Non-pigmented ciliary epithelial cell (primary cell): ENCODE measurements around the gene NCOA1.
"Not testable (repeated sequence)": the region's sequence is repeated elsewhere in the genome, so short reads cannot be mapped to it uniquely, and the experiment has no call there.

ENCODE experiments used
- DNase-seq: peaks from one replicate; pipeline ENCODE4 v3.0.0-alpha.2; 2010; ENCODE audit warnings: low read depth

The NCOA1 gene

GRCh38 chr2:24507549-24507948, 16.5 kb downstream of the NCOA1 start:
- no peak for DNase-seq

DNA sequence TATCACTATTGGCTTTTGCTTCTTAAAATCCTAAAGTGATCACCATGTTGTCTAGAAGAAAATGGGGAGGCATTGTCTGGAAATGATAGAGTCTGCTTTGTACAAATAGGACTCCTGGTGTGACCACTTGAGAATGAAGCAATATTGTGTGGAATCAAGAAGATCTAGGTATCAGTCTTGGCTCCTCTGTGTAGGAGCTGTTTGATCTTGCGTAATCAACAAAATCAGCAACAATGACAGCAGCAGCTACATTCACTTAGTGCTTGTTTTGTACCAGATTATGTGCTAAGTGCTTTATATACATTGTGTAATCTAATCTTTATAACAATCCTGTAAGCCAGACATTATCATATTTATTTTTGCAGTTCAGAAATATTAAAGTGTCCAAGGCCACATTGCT, 17.8 kb downstream of the NCOA1 start:
- no peak for DNase-seq

- no peak for DNase-seq
These were observed 18.4 kb downstream of the NCOA1 start for GRCh38 chr2:24509425-24509824.

GRCh38 chr2:24509840-24510239, 18.8 kb downstream of the NCOA1 start:
- DNase-seq: no peak

DNA sequence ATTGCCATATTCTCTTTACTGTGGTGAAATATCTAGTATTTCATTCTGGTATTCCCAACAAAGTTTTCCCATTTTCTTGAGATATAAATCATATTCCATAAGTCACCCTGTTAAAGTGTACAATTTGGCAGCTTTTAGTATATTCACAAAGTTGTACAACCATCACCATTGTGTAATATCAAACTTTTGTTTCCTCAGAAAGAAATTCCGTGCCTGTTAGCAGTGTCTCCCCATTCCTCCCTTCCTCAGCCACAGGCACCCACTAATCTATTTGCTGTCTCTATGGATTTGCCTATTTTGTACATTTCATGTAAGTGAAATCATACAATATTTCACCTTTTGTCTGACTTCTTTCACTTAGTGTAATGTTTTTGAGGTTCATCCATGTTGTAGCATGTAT, 19.7 kb downstream of the NCOA1 start:
- no peak for DNase-seq

- no peak for DNase-seq
These were observed 20.1 kb downstream of the NCOA1 start for GRCh38 chr2:24511198-24511597.

GRCh38 chr2:24511894-24512293, 20.8 kb downstream of the NCOA1 start:
- DNase-seq: no peak

DNA sequence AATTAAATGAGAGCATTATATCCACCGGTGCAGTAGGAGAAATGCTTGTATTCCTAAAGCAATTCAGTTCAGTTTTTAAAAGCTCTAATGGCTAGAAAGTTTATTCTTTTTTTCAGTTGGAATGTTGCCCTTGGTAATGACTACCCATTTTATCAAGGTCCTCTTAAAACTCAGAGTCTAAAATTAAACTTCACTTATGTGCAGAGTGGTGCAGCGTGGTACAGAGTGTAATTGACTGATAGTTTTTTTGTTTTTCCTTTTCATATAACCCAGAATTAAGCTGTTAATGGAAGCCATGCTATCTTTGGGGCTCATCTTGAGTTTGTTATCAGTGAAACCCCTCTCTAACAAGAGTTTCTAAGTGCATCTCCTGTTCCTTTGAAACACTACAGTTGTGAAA, 21.4 kb downstream of the NCOA1 start:
- DNase-seq: no peak

GRCh38 chr2:24512831-24513230, 21.8 kb downstream of the NCOA1 start:
- DNase-seq: no peak

DNA sequence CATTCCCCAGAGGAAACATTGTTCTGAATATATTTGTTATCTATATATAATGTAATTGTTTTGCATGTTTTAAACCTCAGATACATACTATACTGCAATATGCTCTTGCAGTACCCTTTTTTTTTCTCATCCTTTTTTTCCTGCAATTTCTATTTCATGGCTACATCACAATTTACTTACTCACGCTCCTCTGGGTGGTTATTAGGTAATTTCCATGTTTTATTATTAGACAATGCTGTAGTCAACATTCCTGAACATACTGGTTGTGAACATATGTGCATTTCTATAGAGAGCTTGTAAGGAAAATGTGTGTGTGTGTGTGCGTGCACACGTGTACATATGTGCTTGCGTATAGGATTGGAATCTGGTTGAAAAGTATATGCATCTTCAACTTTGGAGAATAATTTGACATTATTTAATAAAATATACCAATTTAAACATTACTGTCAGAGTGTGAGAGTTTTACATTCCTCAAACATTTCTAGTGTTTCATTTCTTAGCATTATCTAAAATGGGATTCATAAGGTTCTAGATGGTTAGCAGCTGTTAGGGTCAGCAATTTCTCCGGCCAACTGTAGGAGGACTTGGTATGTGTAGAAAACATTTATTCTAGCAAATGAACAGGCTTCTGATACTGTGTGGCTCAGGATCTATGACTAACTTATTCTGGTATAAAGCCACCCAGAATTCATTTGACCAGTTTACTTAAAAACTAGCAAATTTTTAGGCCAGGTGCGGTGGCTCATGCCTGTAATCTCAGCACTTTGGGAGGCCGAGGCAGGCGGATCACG, 22.4 kb downstream of the NCOA1 start:
- DNase-seq: no peak

- DNase-seq: no peak
These were observed 23.8 kb downstream of the NCOA1 start for GRCh38 chr2:24514820-24515219.

DNA sequence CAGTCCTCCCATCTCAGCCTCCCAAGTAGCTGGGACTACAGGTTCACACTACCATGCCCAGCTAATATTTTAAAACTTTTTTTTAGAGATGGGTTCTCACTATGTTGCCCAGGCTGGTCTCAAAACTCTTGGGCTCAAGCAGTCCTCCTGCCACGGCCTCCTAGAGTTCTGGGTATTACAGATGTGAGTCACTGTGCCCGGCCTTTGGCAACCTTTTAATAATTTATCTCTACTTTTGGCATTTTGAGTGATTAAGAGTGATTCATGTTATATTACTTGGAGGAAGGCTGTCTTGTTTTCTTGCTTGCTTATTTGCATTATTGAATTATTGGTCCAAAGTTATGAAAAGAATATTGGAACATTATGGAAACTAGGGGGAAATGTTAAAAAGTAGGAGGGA, 24.3 kb downstream of the NCOA1 start:
- DNase-seq: no peak

- no peak for DNase-seq
These were observed 24.8 kb downstream of the NCOA1 start for GRCh38 chr2:24515831-24516230.

- DNase-seq: no peak
These were observed 26.2 kb downstream of the NCOA1 start for GRCh38 chr2:24517247-24517646.

GRCh38 chr2:24520175-24520574, 29.1 kb downstream of the NCOA1 start:
- DNase-seq: no peak

GRCh38 chr2:24521162-24521857, 30.3 kb downstream of the NCOA1 start:
- no peak for DNase-seq

DNA sequence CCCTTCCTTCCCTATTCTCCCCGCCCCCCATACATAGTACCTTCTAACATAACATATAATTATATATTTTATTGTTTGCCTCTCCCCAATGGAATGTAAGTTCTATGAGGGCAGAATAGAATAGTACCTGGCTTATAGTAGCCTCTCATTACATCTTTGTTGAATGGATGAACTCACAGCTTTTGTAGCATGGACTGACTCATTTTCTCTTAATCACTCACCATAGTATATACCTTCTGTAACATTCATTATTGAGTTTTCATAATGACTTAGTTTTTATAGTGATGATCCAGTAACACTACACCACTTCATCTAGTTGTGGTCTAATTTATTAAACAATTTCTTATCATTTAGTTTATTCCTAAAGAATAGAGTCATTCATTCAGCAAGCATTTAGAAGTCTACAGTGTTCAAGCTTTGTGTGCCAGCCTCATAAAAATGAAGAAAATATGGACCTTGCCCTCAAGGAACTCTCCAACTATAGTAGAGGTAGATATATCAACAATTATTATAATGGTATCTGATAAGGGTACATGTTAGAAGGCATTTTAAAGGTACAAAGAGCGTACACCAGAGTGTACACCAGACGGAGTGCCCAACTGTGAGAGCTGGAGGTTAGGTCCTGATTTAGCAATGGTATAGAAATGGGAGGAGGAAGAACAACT, 31.1 kb downstream of the NCOA1 start:
- no peak for DNase-seq

DNA sequence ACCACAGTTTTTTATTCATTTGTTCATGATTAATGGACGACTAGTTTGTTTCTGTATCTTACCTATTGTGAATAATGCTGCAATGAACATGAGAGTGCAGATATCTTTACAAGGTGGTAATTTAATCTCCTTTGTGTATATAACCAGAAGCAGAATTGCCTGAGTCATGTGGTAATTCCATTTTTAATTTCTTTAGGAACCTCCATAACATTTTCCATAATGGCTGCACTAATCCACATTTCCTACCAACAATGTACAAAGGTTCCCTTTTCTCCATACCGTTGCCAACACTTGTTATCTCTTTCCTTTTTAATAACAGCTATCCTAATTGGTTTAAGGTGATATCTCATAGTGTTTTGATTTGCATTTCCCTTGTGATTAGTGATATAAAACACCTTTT, 36.5 kb downstream of the NCOA1 start:
- DNase-seq: no peak

DNA sequence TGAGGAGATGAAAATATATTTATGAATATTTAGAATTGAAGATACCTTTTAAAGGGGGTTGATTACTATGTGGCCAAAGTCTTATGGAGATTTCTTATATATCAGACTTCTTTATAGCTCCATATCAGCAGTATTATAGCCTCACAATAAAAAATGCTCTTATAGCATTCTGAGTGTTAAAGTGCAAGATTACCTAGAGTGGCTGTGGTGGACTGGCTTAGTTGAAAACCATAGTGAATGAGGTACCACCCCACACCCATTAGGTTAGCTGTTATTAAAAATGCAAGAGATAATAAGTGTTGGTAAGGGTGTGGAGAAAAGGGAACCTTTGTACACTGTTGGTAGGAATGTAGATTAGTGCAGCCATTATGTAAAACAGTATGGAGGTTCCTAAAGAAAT, 39.7 kb downstream of the NCOA1 start:
- DNase-seq: no peak

DNA sequence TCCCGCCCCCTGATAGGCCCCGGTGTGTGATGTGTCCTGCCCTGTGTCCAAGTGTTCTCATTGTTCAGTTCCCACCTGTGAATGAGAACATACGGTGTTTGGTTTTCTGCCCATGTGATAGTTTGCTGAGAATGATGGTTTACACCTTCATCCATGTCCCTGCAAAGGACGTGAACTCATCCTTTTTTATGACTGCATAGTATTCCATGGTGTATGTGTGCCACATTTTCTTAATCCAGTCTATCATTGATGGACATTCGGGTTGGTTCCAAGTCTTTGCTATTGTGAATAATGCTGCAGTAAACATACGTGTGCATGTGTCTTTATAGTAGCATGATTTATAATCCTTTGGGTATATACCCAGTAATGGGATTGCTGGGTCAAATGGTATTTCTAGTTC, 40.6 kb downstream of the NCOA1 start:
- not testable (repeated sequence) for DNase-seq

- DNase-seq: not testable (repeated sequence)
These were observed 41.0 kb downstream of the NCOA1 start for GRCh38 chr2:24532057-24532456.

- not testable (repeated sequence) for DNase-seq
These were observed 42.5 kb downstream of the NCOA1 start for GRCh38 chr2:24533574-24533973.

- no peak for DNase-seq
These were observed 47.7 kb downstream of the NCOA1 start for GRCh38 chr2:24538720-24539119.
